ENCODE measurements around the gene SLCO3A1.

The SLCO3A1 gene

GRCh38 chr15:92111291-92111690 is 257.8 kb downstream of the SLCO3A1 start:
- no peak for DNase-seq

DNA sequence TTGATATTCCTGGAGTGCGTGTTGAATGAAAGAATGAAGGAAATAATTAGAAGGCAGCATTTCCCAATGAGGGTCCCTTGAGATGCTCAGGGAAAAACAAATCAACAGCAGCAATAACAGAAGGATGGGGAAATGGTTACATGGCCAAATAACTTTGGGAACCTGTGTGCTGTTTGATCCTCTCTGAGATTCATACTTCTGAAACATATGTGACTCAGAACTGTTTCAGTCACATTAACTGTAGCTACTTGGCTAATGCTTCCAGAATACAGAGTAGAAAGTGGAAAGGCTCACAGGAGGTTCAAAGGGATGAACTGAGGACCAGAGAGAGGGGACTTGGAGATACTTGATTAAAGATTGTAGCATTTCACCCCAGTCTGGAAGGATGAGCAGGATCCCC is 258.2 kb downstream of the SLCO3A1 start:
- no peak for DNase-seq

- no peak for DNase-seq
These were observed 258.7 kb downstream of the SLCO3A1 start for GRCh38 chr15:92112180-92112579.

- no peak for DNase-seq
These were observed 259.2 kb downstream of the SLCO3A1 start for GRCh38 chr15:92112711-92113110.

- DNase-seq = no peak
These were observed 260.3 kb downstream of the SLCO3A1 start for GRCh38 chr15:92113832-92114231.

DNA sequence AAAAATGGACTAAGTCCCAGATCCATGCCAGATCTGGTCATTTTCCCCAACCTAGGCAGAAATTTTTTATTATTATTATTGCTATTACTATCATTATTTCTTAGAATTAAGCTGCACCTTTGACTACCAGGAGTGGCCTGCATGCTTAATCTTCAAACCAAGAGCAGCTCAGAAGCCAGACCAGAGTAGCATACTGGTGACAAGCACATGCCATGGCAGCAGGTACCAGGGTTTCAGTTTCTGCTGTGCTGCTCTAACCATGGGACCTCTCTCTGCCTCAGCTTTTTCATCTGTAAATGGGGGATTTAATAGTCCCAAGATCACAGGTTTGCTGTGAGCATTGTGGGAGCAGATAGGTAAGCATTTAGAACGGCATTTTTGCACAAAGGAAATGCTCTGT is 262.3 kb downstream of the SLCO3A1 start:
- DNase-seq = no peak

- no peak for DNase-seq
These were observed 262.8 kb downstream of the SLCO3A1 start for GRCh38 chr15:92116330-92116729.

GRCh38 chr15:92117261-92117731 is 263.8 kb downstream of the SLCO3A1 start:
- no peak for DNase-seq

GRCh38 chr15:92118162-92118935 is 264.8 kb downstream of the SLCO3A1 start:
- DNase-seq = no peak

GRCh38 chr15:92118936-92119325 is 265.4 kb downstream of the SLCO3A1 start:
- no peak for DNase-seq

DNA sequence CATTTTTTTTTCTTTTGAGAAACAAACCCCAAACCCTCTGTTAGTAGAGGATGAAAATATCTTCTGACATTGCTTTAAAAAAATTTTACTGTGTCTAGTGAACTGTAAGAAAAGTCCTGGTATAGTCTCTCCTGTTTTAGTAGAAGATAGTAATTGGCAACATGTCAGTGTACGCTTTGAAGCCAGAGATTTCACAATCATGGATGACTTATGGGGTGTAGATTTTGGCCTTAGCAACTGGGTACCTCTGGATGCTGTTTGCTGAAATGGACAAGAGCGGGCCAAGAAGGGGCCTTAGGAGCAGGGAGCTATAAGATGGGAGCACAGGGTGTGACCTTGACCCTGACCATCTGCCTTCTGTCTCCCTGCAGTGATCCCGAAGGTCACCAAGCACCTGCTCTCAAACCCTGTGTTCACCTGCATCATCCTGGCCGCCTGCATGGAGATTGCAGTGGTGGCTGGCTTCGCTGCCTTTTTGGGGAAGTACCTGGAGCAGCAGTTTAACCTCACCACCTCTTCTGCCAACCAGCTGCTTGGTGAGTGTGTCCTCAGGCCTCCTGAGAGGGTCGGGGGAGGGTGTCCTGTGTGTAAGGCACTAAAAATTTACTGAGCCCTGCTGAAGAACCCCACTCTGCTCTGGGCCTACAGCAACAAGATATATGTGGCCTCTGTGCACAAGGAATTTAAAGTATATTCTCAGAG is 266.7 kb downstream of the SLCO3A1 start:
- DNase-seq = no peak

GRCh38 chr15:92121047-92121446 is 267.5 kb downstream of the SLCO3A1 start:
- no peak for DNase-seq

DNA sequence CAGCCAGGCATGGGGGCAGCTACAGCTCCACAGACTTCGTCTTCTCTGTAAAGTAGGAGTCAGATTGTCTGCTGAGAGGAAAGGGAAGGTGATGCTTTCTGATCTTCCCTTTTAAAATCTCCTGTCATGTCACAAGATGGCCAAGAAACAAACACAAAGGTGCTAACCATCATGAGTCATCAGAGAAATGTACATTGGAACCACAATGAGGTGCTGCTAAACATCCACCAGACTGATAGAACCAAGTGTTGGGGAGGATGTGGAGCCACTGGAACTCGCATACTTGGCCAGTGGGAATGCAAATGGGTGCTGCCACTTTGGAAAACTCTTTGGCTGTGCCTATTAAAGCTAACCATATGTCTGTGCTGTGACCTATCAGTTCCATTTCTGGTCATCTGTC is 268.8 kb downstream of the SLCO3A1 start:
- DNase-seq = no peak

DNA sequence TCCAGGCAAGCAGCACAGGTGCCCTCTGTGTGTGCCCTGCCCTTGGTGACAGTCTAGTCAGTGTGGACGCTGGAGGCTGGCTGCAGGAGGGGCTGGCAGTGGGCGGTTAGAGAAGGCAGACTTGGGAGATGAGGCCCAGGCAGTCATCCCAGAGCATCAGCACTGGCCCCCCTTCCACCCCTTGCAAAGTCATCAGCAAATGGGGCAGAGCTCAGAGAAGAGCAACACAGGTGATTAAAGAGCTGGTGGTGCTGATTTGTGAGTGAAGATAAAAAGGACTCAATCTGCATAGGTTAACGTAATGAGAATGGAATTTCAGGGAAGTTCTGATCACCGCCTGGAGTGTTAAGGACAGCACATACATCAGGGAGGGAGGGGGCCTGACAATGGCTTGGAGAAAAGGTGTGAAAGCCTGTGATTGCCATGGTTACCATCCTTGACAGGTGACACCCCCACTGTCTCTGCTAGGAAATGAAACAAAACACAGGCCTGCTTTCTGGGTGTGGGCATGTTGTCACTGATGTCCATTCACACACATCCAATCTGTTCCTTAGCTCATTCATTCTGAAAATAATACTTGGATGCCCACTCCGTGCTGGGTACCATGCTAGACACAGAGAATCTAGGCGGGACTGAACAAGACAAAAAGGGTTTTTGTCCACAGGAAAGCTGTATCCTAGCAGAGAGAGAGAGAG is 270.6 kb downstream of the SLCO3A1 start:
- no peak for DNase-seq

DNA sequence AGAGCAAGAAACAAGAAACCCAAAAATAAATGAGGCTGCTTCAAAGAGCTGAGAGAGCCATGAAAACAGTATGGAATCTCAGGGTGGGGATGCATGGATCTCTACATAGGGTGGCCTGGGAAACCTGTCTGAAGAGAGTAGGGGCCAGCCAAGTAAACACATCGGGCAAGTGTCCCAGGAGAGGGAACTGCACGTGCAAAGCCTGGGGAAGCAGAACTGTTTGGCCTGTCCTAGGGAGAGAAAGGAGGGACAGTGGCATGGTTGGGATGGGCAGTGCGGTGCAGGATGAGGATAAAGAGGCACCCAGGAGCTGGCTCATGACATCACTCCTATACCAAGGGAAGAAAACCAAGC is 271.1 kb downstream of the SLCO3A1 start:
- DNase-seq = no peak

DNA sequence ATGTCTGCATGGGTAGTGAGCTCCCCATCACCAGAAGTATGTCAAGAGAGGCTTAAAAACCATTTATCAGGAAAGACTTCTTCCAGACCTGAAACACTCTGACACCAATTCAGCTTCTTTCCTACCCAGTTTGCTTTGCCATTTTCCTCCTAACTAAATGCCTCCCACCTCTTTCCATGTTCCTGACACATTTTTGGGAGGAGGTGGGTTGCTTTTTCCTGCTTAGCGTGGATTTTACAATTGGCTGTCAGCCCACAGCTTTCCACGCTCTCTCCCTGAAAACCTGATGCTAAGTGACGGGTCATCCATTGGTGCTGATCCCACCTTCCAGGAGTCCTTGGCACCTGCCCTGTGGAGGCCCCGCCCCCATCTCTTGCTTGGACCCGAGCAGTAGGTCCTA is 275.3 kb downstream of the SLCO3A1 start:
- DNase-seq = no peak

- no peak for DNase-seq
These were observed 276.7 kb downstream of the SLCO3A1 start for GRCh38 chr15:92130244-92130643.

DNA sequence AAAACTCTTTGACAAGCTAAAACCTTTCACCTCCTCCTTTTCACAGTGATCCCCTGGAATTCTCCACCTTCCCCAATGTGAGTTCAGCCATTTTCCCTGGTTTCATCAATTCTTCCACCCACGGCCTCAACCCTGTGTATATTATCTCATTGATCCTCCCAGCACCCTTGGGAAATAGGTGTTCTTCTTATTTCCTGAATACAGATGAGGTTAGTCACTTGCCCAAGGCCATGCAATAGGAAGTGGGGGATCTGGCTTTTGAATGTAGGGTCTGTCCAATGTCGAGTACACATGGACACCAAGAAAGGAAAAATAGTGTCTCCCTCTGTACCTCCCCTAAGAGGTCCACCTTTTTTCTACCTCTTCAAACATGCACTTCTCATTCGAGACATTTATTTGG is 277.4 kb downstream of the SLCO3A1 start:
- DNase-seq = no peak

GRCh38 chr15:92132982-92133755 is 279.7 kb downstream of the SLCO3A1 start:
- DNase-seq = no peak

DNA sequence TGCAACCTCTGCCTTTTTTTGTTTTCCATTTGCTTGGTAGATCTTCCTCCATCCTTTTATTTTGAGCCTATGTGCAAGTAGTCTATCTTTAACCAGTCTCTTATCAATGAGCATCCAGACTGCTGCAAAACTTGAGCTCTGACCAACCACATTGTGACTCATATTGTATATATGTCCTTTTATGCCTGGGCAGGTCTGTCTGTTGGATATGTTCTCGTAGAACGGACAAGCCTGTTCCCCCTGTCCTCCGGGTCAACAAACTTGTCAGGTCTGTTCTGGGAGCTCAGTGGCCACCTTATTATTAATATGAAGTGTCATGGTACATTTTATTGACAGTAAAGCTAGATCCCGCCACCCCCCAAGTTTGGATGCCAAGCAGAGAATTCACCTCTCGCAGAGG is 287.3 kb downstream of the SLCO3A1 start:
- DNase-seq = no peak

DNA sequence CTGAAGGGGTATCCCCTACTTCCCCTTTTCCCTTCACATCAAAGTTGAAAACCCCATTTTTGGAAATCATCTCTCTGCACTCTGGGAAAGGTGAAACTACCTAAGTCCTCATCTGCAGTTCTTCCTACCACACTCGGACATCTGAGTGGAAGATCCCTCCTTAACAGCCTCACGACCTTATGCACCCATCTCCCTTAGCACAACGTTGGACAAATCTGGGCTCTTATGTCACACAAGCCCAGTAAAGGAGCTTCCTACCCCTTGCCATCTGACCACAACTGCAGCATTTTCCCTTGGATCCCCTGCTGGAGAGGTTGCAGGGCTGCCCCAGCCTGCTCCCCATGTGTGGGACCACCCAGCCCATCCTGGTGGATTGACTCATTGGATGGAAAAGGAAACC is 288.1 kb downstream of the SLCO3A1 start:
- no peak for DNase-seq

GRCh38 chr15:92142242-92143232 is 289.0 kb downstream of the SLCO3A1 start:
- no peak for DNase-seq

Data from NCI-H1436 (cell line).